Stomach (tissue), 9 donors: ENCODE measurements around the gene TPTE2. TPM values are rescaled to one million over a fixed set of nuclear protein-coding genes. Genes with fewer than 3 reads are reported as not detected.

ENCODE experiments used
- DNase-seq, 2 donors: peaks; one replicate each; pipeline versions ENCODE4 v3.0.0 to v3.0.0-alpha.2; 2013 to 2019
- H3K27ac ChIP-seq, 5 donors: fragments of 200-600 bp in 4 of 5; sonication (generic) in 4 of 5; one replicate each; pipeline ENCODE4 v1.5.1; 2013 to 2019; ENCODE audit warnings: mild to moderate bottlenecking in 1 of 5, moderate library complexity in 1 of 5
- H3K27me3 ChIP-seq, 3 donors: fragments of 200-600 bp; sonication (generic); one replicate each; pipeline ENCODE4 v1.5.1; 2017 to 2019; ENCODE audit warnings: mixed run types in 1 of 3
- H3K36me3 ChIP-seq, 4 donors: fragments of 200-600 bp; sonication (generic); 1 replicate in 3 of 4; 2 replicates in 1 of 4; pipeline ENCODE4 v1.5.1; 2016 to 2019
- H3K4me1 ChIP-seq, 4 donors: fragments of 200-600 bp; sonication (generic); one replicate each; pipeline ENCODE4 v1.5.1; 2016 to 2019
- H3K4me3 ChIP-seq, 4 donors: fragments of 200-600 bp; sonication (generic) in 3 of 4; one replicate each; pipeline ENCODE4 v1.5.1; 2016 to 2019; ENCODE audit warnings: mild to moderate bottlenecking in 1 of 4
- H3K9me3 ChIP-seq, 4 donors: fragments of 200-600 bp; sonication (generic); one replicate each; pipeline ENCODE4 v1.5.1; 2016 to 2019
- CTCF ChIP-seq, 7 experiments: fragments of 450-650 bp in 4 of 7; fragments of 200-600 bp in 3 of 7; sonication (generic) in 3 of 7; IDR thresholded peaks; one replicate each; pipeline ENCODE4 v1.5.1; 2016 to 2019; ENCODE audit warnings: antibody characterized with exemption in 7 of 7, control low read depth in 2 of 7, mild to moderate bottlenecking in 1 of 7
- EP300 ChIP-seq: sonication (generic); formaldehyde crosslinking; IDR thresholded peaks from one replicate; pipeline ENCODE4 v1.6.1; 2017; ENCODE audit warnings: antibody characterized with exemption
- POLR2A ChIP-seq, 4 donors: fragments of 450-650 bp; IDR thresholded peaks; one replicate each; pipeline ENCODE4 v1.6.1; 2016; ENCODE audit warnings: antibody characterized with exemption in 4 of 4, control low read depth in 2 of 4, mild to moderate bottlenecking in 1 of 4, moderate library complexity in 1 of 4
- POLR2AphosphoS5 ChIP-seq, 3 donors: sonication (generic); formaldehyde crosslinking; IDR thresholded peaks; one replicate each; pipeline ENCODE4 v1.6.1; 2016; ENCODE audit warnings: antibody characterized with exemption in 3 of 3
- WGBS, 5 donors: extraction: QIAGEN DNeasy Blood & Tissue Kit in 3 of 5; methylation state at CpG; one replicate each; pipeline versions ENCODE4 v1.1.5 to v1.1.7; 2013 to 2018; 5-methylcytosine and 5-hydroxymethylcytosine counted together
- intact Hi-C: fragments of 100-400 bp; cut with DNase I; formaldehyde crosslinking; loops from one replicate; pipeline ENCODE4 v1.15.1; 2023; ENCODE audit warnings: low total_unique reads
- polyA plus RNA-seq, 3 donors: library from polyadenylated mRNA; stranded (reverse); fragments of 200-250 nt; gene quantifications; one replicate each; pipeline ENCODE4 v1.2.3, GENCODE V29; 2013
- total RNA-seq, 5 donors: library from RNA; depleted of rRNA; stranded (reverse); fragments of >200 nt; gene quantifications; one replicate each; pipeline versions ENCODE4 v1.1.0 to v1.2.3, GENCODE V29; 2014 to 2016
- donor health status: healthy with polysubstance abuse.
- donor health status: Bipolar disorder and iron deficiency.
- donor health status: healthy.

Gene TPTE2
- total and polyA plus RNA-seq, 8 donors, result 1.2 TPM; not detected in 7

- Histone ChIP-seq H3K4me3 (no peak overlapping the region), H3K36me3 (no peaks in the 10 kb centered on the region), H3K9me3 (no peaks in the 10 kb centered on the region), H3K27ac (no peak overlapping the region), H3K4me1 (no peaks in the 10 kb centered on the region), H3K27me3 (no peaks in the 10 kb centered on the region)
- DNase-seq, result no peak
- 40 to 48% (median 46%) methylated on average over 2 of the region's 2 CpGs for WGBS, 5 donors
- intact Hi-C loops, result no loop called here
- TF ChIP-seq POLR2AphosphoS5 (IDR thresholded peaks at IDR 0.05), result no peak
- TF ChIP-seq POLR2A (IDR thresholded peaks at IDR 0.05), result no peak
- TF ChIP-seq EP300, result no peak
- TF ChIP-seq CTCF (IDR thresholded peaks at IDR 0.05), result no peak
Observed at GRCh38 chr13:19575230-19575629, 13.9 kb upstream of the TPTE2 start.

- H3K27me3 ChIP-seq, result no peaks in the 10 kb centered on the region
- DNase-seq, result no peak
- 75 to 85% (median 83%) methylated on average over 9 of the region's 9 CpGs for WGBS, 5 donors
- H3K9me3 ChIP-seq, result no peaks in the 10 kb centered on the region
- H3K36me3 ChIP-seq, result no peaks in the 10 kb centered on the region
- TF ChIP-seq EP300 (no peak), POLR2A (IDR thresholded peaks at IDR 0.05) (no peak), CTCF (IDR thresholded peaks at IDR 0.05) (no peak), POLR2AphosphoS5 (IDR thresholded peaks at IDR 0.05) (no peak)
- H3K4me3 ChIP-seq, result no peak overlapping the region
- no peaks in the 10 kb centered on the region for H3K4me1 ChIP-seq
- intact Hi-C loops, result no loop called here
- H3K27ac ChIP-seq, result no peak overlapping the region
Observed at GRCh38 chr13:19573120-19573716, 11.9 kb upstream of the TPTE2 start.

- Histone ChIP-seq H3K9me3 (no peaks in the 10 kb centered on the region), H3K27ac (no peak overlapping the region), H3K36me3 (no peaks in the 10 kb centered on the region), H3K4me3 (no peak overlapping the region), H3K4me1 (no peaks in the 10 kb centered on the region), H3K27me3 (no peaks in the 10 kb centered on the region)
- WGBS, 5 donors, result 71 to 80% (median 75%) methylated on average over 4 of the region's 4 CpGs
- TF ChIP-seq POLR2AphosphoS5 (IDR thresholded peaks at IDR 0.05), result no peak
- TF ChIP-seq CTCF (IDR thresholded peaks at IDR 0.05), result no peak
- TF ChIP-seq POLR2A (IDR thresholded peaks at IDR 0.05), result no peak
- TF ChIP-seq EP300, result no peak
- DNase-seq, result no peak
- intact Hi-C loops, result no loop called here
Observed at GRCh38 chr13:19572280-19572679, 10.9 kb upstream of the TPTE2 start.

GRCh38 chr13:19567820-19568534, 6.6 kb upstream of the TPTE2 start:
- Histone ChIP-seq H3K27ac (no peak overlapping the region), H3K9me3 (no peaks in the 10 kb centered on the region), H3K36me3 (no peaks in the 10 kb centered on the region), H3K4me1 (peaks cover 0 to 6% (median 3%) of the 10 kb centered on the region in 4 donors), H3K4me3 (no peak overlapping the region), H3K27me3 (peaks cover 0 to 12% (median 5%) of the 10 kb centered on the region in 3 donors)
- DNase-seq, result no peak
- intact Hi-C loops, result no loop called here
- TF ChIP-seq POLR2AphosphoS5 (IDR thresholded peaks at IDR 0.05) (no peak), POLR2A (IDR thresholded peaks at IDR 0.05) (no peak), CTCF (IDR thresholded peaks at IDR 0.05) (no peak), EP300 (no peak)
- 30 to 58% (median 50%) methylated on average over 1 of the region's 1 CpG for WGBS, 5 donors
